ENCODE measurements around the gene FLCN. TPM values are rescaled to one million over a fixed set of nuclear protein-coding genes. Genes with fewer than 3 reads are reported as not detected.
A peak's percentile ranks its signal among the peaks of the same experiment; 100 is the strongest.

The FLCN gene
- total RNA-seq, 4 donors from 2014 or later, result 31.7 to 62.0 (median 39.2) TPM

DNA sequence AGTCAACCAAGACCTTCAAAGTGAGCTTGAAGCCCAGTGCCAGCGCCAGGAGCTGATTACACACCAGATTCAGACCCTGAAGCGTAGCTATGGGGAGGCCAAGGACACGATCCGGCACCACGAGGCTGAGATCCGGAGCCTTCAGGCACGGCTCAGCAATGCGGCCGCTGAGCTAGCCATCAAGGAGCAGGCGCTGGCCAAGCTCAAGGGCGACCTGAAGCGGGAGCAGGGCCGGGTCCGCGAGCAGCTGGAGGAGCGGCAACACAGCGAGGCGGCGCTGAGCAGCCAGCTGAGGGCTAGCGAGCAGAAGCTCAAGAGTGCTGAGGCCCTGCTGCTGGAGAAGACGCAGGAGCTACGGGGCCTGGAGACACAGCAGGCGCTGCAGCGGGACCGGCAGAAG is 72.8 kb downstream of the FLCN start:
- H3K27ac ChIP-seq, result peak overlapping the region in 1 of 4 donors; percentile 49
- ATAC-seq (no peak), DNase-seq (no peak)
- intact Hi-C loops (cut with DNase I; ENCODE audit: low total_unique reads), result no loop called here
- H3K36me3 ChIP-seq, result peaks cover 0 to 77% of the 10 kb centered on the region in 2 donors
- H3K9me3 ChIP-seq, result no peaks in the 10 kb centered on the region
- TF ChIP-seq, protein P1, sequence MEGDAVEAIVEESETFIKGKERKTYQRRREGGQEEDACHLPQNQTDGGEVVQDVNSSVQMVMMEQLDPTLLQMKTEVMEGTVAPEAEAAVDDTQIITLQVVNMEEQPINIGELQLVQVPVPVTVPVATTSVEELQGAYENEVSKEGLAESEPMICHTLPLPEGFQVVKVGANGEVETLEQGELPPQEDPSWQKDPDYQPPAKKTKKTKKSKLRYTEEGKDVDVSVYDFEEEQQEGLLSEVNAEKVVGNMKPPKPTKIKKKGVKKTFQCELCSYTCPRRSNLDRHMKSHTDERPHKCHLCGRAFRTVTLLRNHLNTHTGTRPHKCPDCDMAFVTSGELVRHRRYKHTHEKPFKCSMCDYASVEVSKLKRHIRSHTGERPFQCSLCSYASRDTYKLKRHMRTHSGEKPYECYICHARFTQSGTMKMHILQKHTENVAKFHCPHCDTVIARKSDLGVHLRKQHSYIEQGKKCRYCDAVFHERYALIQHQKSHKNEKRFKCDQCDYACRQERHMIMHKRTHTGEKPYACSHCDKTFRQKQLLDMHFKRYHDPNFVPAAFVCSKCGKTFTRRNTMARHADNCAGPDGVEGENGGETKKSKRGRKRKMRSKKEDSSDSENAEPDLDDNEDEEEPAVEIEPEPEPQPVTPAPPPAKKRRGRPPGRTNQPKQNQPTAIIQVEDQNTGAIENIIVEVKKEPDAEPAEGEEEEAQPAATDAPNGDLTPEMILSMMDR (IDR thresholded peaks at IDR 0.05 in 4 of 5, conservative IDR thresholded peaks at IDR 0.05 in 1 of 5), result no peak
- TF ChIP-seq POLR2A (IDR thresholded peaks at IDR 0.05), result no peak
- no peak overlapping the region for H3K4me3 ChIP-seq
- peaks cover 2 to 16% of the 10 kb centered on the region in 2 donors for H3K4me1 ChIP-seq
- no peaks in the 10 kb centered on the region for H3K27me3 ChIP-seq
- in situ Hi-C loops (cut with MboI; ENCODE audit: low sequenced_read_pairs in 4 of 4), result no loop called here

Other genes with a start within 250 kb of the FLCN start
- 100 to 1,000 TPM in 3 of 4 donors, 10 to 100 TPM in 1; 71.1 to 127 (median 124) TPM for gene MPRIP, start 194.7 kb downstream of the FLCN start, total RNA-seq
- gene PLD6, start 30.8 kb downstream of the FLCN start, total RNA-seq, result 1 to 10 TPM; 1.9 to 5.1 (median 2.7) TPM
- 100 to 1,000 TPM; 145 to 249 (median 175) TPM for gene COPS3, start 44.1 kb upstream of the FLCN start, total RNA-seq
- 10 to 100 TPM in 2 of 4 donors, 1 to 10 TPM in 2; 3.7 to 15.7 (median 8.0) TPM for gene NT5M, start 66.2 kb upstream of the FLCN start, total RNA-seq
- gene MED9, start 239.8 kb upstream of the FLCN start, total RNA-seq, result 10 to 100 TPM; 20.4 to 33.7 (median 27.7) TPM